Testis (tissue), 3 donors: Measurements from ENCODE around the gene SIPA1L3. TPM values are rescaled to one million over a fixed set of nuclear protein-coding genes. Genes with fewer than 3 reads are reported as not detected.

Experiments
- DNase-seq: peaks from one replicate; pipeline ENCODE4 v3.0.0-alpha.2; 2019
- H3K27ac ChIP-seq, 2 donors: fragments of 200-600 bp; sonication (generic); one replicate each; pipeline ENCODE4 v1.5.1; 2019
- H3K27me3 ChIP-seq: fragments of 200-600 bp; sonication (generic); one replicate; pipeline ENCODE4 v1.5.1; 2019
- H3K36me3 ChIP-seq: fragments of 200-600 bp; sonication (generic); one replicate; pipeline ENCODE4 v1.5.1; 2017; ENCODE audit warnings: low read depth; ENCODE audit errors: missing control alignments
- H3K4me1 ChIP-seq: fragments of 200-600 bp; sonication (generic); one replicate; pipeline ENCODE4 v1.5.1; 2019
- H3K4me3 ChIP-seq, 2 donors: fragments of 200-600 bp; sonication (generic); one replicate each; pipeline ENCODE4 v1.5.1; 2017 to 2019
- H3K9me3 ChIP-seq: fragments of 200-600 bp; sonication (generic); one replicate; pipeline ENCODE4 v1.5.1; 2017
- POLR2A ChIP-seq: fragments of 450-650 bp; IDR thresholded peaks from one replicate; pipeline ENCODE4 v1.6.1; 2017; ENCODE audit warnings: antibody characterized with exemption, mild to moderate bottlenecking, moderate library complexity
- WGBS, 2 donors: methylation state at CpG; one replicate each; pipeline ENCODE4 v1.1.5; 2018; 5-methylcytosine and 5-hydroxymethylcytosine counted together
- intact Hi-C: fragments of 100-400 bp; cut with DNase I; formaldehyde crosslinking; loops from one replicate; pipeline ENCODE4 v1.15.1; 2023; ENCODE audit warnings: low total_unique reads
- polyA plus RNA-seq: library from polyadenylated mRNA; stranded (reverse); fragments of 350-450 nt; fragmentation: Illumina TruSeq; extraction: RNeasy Lipid Tissue Mini Kit (QIAGEN cat#74804); gene quantifications from one replicate; pipeline ENCODE4 v1.2.3, GENCODE V29; 2014; ENCODE audit warnings: low read depth, low replicate concordance; ENCODE audit not compliant: insufficient read depth
- total RNA-seq, 2 donors: library from RNA; depleted of rRNA; stranded (reverse); fragments of >200 nt; gene quantifications; one replicate each; pipeline ENCODE4 v1.2.3, GENCODE V29; 2016
- TF ChIP-seq, protein P1 (sequence below), 3 experiments: fragments of 450-650 bp in 2 of 3; fragments of 200-600 bp in 1 of 3; sonication (generic) in 1 of 3; IDR thresholded peaks; one replicate each; pipeline ENCODE4 v1.5.1; 2016 to 2019; ENCODE audit warnings: antibody characterized with exemption in 3 of 3, mild to moderate bottlenecking in 2 of 3, moderate library complexity in 1 of 3

SIPA1L3 gene
- total and polyA plus RNA-seq, 3 donors from 2014 or later = 21.1 to 47.6 (median 43.7) TPM

DNA sequence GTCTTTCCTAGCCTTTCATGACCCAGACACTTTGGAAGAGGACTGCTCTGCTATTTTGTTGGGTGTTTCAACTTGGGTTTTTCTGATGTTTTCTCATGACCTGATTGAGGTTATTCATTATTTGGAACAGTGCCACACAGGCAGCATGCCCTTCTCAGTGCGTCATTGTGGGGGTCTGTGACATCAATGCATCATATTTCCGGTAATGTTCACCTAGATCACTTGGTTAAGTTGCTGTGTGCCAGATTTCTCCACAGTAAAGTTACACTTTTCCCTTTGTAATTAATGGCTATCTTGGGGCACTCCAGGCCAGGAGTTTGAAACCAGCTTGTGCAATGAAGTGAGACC, 124.4 kb downstream of the SIPA1L3 start:
- 92 to 100% methylated on average over 2 of the region's 2 CpGs for WGBS, 2 donors
- DNase-seq = no peak

DNA sequence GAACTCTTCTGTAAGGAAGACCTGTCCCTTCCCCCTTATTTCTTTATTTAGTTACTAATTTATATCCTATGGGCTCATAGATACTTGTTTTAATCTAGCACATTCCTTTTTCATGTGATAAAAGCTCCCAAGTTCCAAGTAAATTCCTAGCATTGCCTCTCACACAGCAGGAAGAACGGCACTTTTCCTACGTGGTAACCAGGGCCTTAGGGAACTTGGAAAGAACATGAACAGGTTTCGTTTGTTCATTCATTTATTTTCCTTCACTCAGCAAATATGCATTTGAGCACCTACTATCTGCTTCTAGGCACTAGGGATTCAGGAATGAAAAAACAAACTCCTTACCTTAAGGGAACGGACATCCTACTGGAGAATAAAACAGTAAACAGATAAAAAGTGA, 125.1 kb downstream of the SIPA1L3 start:
- intact Hi-C loops = no loop called here
- H3K36me3 ChIP-seq = no peaks in the 10 kb centered on the region
- no peak for DNase-seq
- TF ChIP-seq, protein P1, sequence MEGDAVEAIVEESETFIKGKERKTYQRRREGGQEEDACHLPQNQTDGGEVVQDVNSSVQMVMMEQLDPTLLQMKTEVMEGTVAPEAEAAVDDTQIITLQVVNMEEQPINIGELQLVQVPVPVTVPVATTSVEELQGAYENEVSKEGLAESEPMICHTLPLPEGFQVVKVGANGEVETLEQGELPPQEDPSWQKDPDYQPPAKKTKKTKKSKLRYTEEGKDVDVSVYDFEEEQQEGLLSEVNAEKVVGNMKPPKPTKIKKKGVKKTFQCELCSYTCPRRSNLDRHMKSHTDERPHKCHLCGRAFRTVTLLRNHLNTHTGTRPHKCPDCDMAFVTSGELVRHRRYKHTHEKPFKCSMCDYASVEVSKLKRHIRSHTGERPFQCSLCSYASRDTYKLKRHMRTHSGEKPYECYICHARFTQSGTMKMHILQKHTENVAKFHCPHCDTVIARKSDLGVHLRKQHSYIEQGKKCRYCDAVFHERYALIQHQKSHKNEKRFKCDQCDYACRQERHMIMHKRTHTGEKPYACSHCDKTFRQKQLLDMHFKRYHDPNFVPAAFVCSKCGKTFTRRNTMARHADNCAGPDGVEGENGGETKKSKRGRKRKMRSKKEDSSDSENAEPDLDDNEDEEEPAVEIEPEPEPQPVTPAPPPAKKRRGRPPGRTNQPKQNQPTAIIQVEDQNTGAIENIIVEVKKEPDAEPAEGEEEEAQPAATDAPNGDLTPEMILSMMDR (IDR thresholded peaks at IDR 0.05) = no peak
- TF ChIP-seq POLR2A = no peak
- H3K27me3 ChIP-seq = no peaks in the 10 kb centered on the region
- no peak overlapping the region for H3K27ac ChIP-seq
- H3K9me3 ChIP-seq = no peaks in the 10 kb centered on the region
- H3K4me3 ChIP-seq = no peak overlapping the region
- WGBS, 2 donors = 65 to 78% methylated on average over 4 of the region's 4 CpGs
- peaks cover 4% of the 10 kb centered on the region for H3K4me1 ChIP-seq

More for the DNA sequence above, 124.4 kb downstream of the SIPA1L3 start:
- intact Hi-C loops = no loop called here
- Histone ChIP-seq H3K27ac (no peak overlapping the region), H3K9me3 (no peaks in the 10 kb centered on the region), H3K4me3 (no peak overlapping the region), H3K36me3 (no peaks in the 10 kb centered on the region), H3K4me1 (peaks cover 4% of the 10 kb centered on the region), H3K27me3 (no peaks in the 10 kb centered on the region)
- TF ChIP-seq, protein P1 (IDR thresholded peaks at IDR 0.05) = no peak
- no peak for TF ChIP-seq POLR2A

DNA sequence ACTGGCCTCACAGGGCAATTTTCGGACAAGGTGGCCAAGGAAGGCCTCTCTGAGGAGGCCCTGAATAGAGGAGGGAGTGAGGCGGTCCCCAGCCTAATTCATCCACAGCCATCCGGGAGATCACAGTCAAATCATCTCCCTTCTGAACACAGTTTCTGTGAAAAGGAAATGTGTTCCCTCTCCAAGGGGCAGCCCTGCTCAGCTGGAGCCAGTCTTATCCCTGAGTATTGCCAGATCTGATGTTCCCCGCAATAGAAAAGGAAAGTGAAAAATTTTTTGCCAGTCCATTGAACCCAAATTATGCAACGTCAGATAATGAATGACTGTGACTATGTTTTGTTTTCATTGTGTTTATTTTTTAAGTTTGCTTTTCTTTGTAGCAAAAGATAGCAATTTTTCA, 125.9 kb downstream of the SIPA1L3 start:
- H3K36me3 ChIP-seq = no peaks in the 10 kb centered on the region
- DNase-seq = no peak
- intact Hi-C loops = no loop called here

DNA sequence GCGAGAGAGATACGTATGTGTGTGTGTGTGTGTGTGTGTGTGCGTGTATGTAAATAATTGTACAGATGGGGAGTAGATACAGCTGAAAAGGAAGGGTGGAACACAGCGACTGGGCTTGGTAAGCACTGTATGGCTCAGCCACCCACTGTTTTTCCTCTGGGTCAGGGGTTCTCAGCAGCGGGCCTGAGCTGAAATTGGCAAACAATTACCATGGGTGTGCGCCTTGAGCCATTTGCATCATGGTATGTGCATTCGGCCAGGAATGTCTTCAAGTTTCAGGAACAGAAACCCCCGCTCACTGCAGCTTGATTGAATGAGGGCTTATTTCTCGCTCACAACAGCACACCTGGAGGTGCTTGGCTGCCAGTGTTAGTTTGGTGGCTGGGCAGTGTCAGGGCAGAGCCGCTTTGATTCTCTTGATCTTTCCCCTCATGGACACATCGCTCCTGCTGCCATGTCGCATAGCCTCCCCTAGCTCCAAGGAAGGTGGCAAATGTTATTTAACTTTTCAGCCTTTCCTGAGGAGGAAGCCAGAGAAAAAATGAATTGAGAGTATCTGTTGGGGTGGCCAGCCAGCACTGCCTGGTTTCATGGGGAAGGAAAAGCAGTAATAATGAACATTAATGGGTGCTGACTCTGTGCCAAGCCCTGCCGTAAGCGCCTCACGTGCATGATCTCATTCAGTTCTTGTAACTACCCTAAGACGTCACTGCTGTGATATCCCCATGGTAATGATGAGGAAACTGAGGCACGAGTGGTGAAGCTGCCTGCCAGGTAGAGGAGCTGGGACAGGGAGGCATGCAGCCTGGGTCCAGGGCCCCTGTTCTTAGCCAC, 126.9 kb downstream of the SIPA1L3 start:
- Histone ChIP-seq H3K27me3 (no peaks in the 10 kb centered on the region), H3K27ac (no peak overlapping the region), H3K36me3 (no peaks in the 10 kb centered on the region), H3K4me1 (peaks cover 4% of the 10 kb centered on the region), H3K9me3 (no peaks in the 10 kb centered on the region), H3K4me3 (no peak overlapping the region)
- 81 to 86% methylated on average over 16 to 17 of the region's 17 CpGs for WGBS, 2 donors
- DNase-seq = no peak
- intact Hi-C loops = no loop called here
- TF ChIP-seq, protein P1 (IDR thresholded peaks at IDR 0.05) = no peak
- no peak for TF ChIP-seq POLR2A

More for the DNA sequence above, 125.9 kb downstream of the SIPA1L3 start:
- Histone ChIP-seq H3K27ac (no peak overlapping the region), H3K4me3 (no peak overlapping the region), H3K9me3 (no peaks in the 10 kb centered on the region), H3K4me1 (peaks cover 4% of the 10 kb centered on the region), H3K27me3 (no peaks in the 10 kb centered on the region)
- WGBS, 2 donors = 81 to 89% methylated on average over 5 of the region's 5 CpGs
- TF ChIP-seq, protein P1 (IDR thresholded peaks at IDR 0.05) = no peak
- no peak for TF ChIP-seq POLR2A

DNA sequence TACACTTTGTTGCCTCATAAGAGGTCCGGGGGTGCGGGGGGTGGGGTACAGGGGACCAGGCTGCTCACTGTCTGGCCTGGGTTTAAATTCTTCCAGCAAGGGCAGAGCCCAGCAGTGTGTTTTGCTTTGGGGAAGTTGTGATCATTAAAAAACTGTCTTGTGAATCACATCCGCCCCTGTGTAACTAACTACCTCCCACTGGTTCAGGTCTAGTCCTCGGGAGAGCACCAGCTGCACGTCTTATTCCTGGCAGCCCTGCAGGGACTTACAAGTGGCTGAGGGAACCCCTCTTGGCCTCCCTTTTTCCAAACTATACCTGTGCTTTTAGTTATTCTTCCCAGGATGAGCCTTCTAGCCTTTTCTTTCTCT, 127.5 kb downstream of the SIPA1L3 start:
- WGBS, 2 donors = 87 to 89% methylated on average over 5 of the region's 5 CpGs
- Histone ChIP-seq H3K9me3 (no peaks in the 10 kb centered on the region), H3K4me3 (no peak overlapping the region), H3K27me3 (no peaks in the 10 kb centered on the region), H3K27ac (no peak overlapping the region), H3K36me3 (no peaks in the 10 kb centered on the region), H3K4me1 (peaks cover 4% of the 10 kb centered on the region)
- intact Hi-C loops = no loop called here
- TF ChIP-seq POLR2A = no peak
- TF ChIP-seq, protein P1 (IDR thresholded peaks at IDR 0.05) = no peak
- DNase-seq = no peak
